ENCODE results near the gene SF3B6. TPM values are rescaled to one million over a fixed set of nuclear protein-coding genes. Genes with fewer than 3 reads are reported as not detected.

Gene SF3B6
- total and polyA plus RNA-seq, 2 experiments from 2014 or later = 88.5 to 238 TPM

GRCh38 chr2:24020244-24020643, 55.9 kb downstream of the SF3B6 start:
- TF ChIP-seq CTCF (IDR thresholded peaks at IDR 0.05; ENCODE audit: low read depth, low read length) = no peak
- no peaks in the 10 kb centered on the region for H3K27me3 ChIP-seq
- no peak for DNase-seq (ENCODE audit: low read depth in 1 of 2, low spot score in 1 of 2)
- H3K4me1 ChIP-seq (ENCODE audit: low read depth) = no peaks in the 10 kb centered on the region
- H3K36me3 ChIP-seq = no peaks in the 10 kb centered on the region
- no peak overlapping the region for H3K27ac ChIP-seq
- H3K4me3 ChIP-seq = no peak overlapping the region
- H3K9me3 ChIP-seq (ENCODE audit: low read depth) = no peaks in the 10 kb centered on the region

GRCh38 chr2:24019729-24020128, 56.4 kb downstream of the SF3B6 start:
- no peak overlapping the region for H3K4me3 ChIP-seq

GRCh38 chr2:24018241-24018640, 57.9 kb downstream of the SF3B6 start:
- no peaks in the 10 kb centered on the region for H3K4me1 ChIP-seq (ENCODE audit: low read depth)
- no peak overlapping the region for H3K4me3 ChIP-seq
- DNase-seq (ENCODE audit: low read depth in 1 of 2, low spot score in 1 of 2) = no peak
- no peaks in the 10 kb centered on the region for H3K9me3 ChIP-seq (ENCODE audit: low read depth)
- no peak overlapping the region for H3K27ac ChIP-seq
- H3K27me3 ChIP-seq = no peaks in the 10 kb centered on the region
- TF ChIP-seq CTCF (IDR thresholded peaks at IDR 0.05; ENCODE audit: low read depth, low read length) = no peak
- no peaks in the 10 kb centered on the region for H3K36me3 ChIP-seq

More at GRCh38 chr2:24019729-24020128, 56.4 kb downstream of the SF3B6 start:
- DNase-seq (ENCODE audit: low read depth in 1 of 2, low spot score in 1 of 2) = no peak
- H3K4me1 ChIP-seq (ENCODE audit: low read depth) = no peaks in the 10 kb centered on the region
- no peaks in the 10 kb centered on the region for H3K27me3 ChIP-seq
- H3K36me3 ChIP-seq = no peaks in the 10 kb centered on the region
- H3K27ac ChIP-seq = no peak overlapping the region
- H3K9me3 ChIP-seq (ENCODE audit: low read depth) = no peaks in the 10 kb centered on the region
- no peak for TF ChIP-seq CTCF (IDR thresholded peaks at IDR 0.05; ENCODE audit: low read depth, low read length)

- no peaks in the 10 kb centered on the region for H3K36me3 ChIP-seq
- no peak for TF ChIP-seq CTCF (IDR thresholded peaks at IDR 0.05; ENCODE audit: low read depth, low read length)
These were observed 58.4 kb downstream of the SF3B6 start for GRCh38 chr2:24017711-24018110.

More at GRCh38 chr2:24017711-24018110, 58.4 kb downstream of the SF3B6 start:
- Histone ChIP-seq H3K27ac (no peak overlapping the region), H3K27me3 (no peaks in the 10 kb centered on the region), H3K4me3 (no peak overlapping the region), H3K4me1 (ENCODE audit: low read depth) (no peaks in the 10 kb centered on the region), H3K9me3 (ENCODE audit: low read depth) (no peaks in the 10 kb centered on the region)
- DNase-seq (ENCODE audit: low read depth in 1 of 2, low spot score in 1 of 2) = no peak

Other genes starting within 250 kb of the SF3B6 start
- gene ATAD2B, start 149.2 kb downstream of the SF3B6 start, total RNA-seq = 11.3 and 17.2 TPM in 2 replicates
- gene ATAD2B, start 149.2 kb downstream of the SF3B6 start, polyA plus RNA-seq = 10.7 and 14.4 TPM in 2 replicates
- 14.7 and 19.1 TPM in 2 replicates for gene UBXN2A, start 135.9 kb downstream of the SF3B6 start, total RNA-seq
- gene UBXN2A, start 135.9 kb downstream of the SF3B6 start, polyA plus RNA-seq = 19.3 and 25.2 TPM in 2 replicates
- 0.14 and 0.69 TPM in 2 replicates for gene MFSD2B, start 66.2 kb downstream of the SF3B6 start, total RNA-seq
- gene MFSD2B, start 66.2 kb downstream of the SF3B6 start, polyA plus RNA-seq = 0.23 and 3.9 TPM in 2 replicates
- gene WDCP, start 28.9 kb downstream of the SF3B6 start, total RNA-seq = 7.7 and 8.1 TPM in 2 replicates
- 6.8 and 8.2 TPM in 2 replicates for gene WDCP, start 28.9 kb downstream of the SF3B6 start, polyA plus RNA-seq
- gene FKBP1B, start 26.6 kb downstream of the SF3B6 start, total RNA-seq = 39.4 and 43.1 TPM in 2 replicates
- 46.3 and 63.6 TPM in 2 replicates for gene FKBP1B, start 26.6 kb downstream of the SF3B6 start, polyA plus RNA-seq
- gene TP53I3, start 8.5 kb upstream of the SF3B6 start, total RNA-seq = 25.4 and 55.5 TPM in 2 replicates
- gene TP53I3, start 8.5 kb upstream of the SF3B6 start, polyA plus RNA-seq = 31.6 and 70.2 TPM in 2 replicates
- gene PFN4, start 47.0 kb upstream of the SF3B6 start, total RNA-seq = 3.2 TPM in 1 of 2 replicates, not detected in the other
- 0.36 and 1.9 TPM in 2 replicates for gene PFN4, start 47.0 kb upstream of the SF3B6 start, polyA plus RNA-seq
- gene FAM228B, start 47.1 kb upstream of the SF3B6 start, total RNA-seq = 16.3 TPM in 2 replicates
- 42.3 and 60.5 TPM in 2 replicates for gene FAM228B, start 47.1 kb upstream of the SF3B6 start, polyA plus RNA-seq
- gene FAM228A, start 98.7 kb upstream of the SF3B6 start, total RNA-seq = 1.7 and 3.0 TPM in 2 replicates
- gene FAM228A, start 98.7 kb upstream of the SF3B6 start, polyA plus RNA-seq = 0.61 and 0.82 TPM in 2 replicates